B cell (primary cell): ENCODE measurements around the gene CS. TPM values are rescaled to one million over a fixed set of nuclear protein-coding genes. Genes with fewer than 3 reads are reported as not detected.

Experiments used
- ATAC-seq: fragments of 200-7000 bp; cut with Tn5 transposase; one replicate; pipeline ENCODE4 v1.10.0; 2021; ENCODE audit warnings: low read depth, mild to moderate bottlenecking, moderate number of reproducible peaks, moderate library complexity
- CTCF ChIA-PET: fragments of 350-600 bp; sonication (Branson Sonifier 250); formaldehyde crosslinking; loops from one replicate; lab custom pipeline; 2021; ENCODE audit warnings: antibody characterized with exemption, inconsistent platforms; lab: Charles Lee
- POLR2A ChIA-PET: fragments of 350-600 bp; sonication (Branson Sonifier 250); formaldehyde crosslinking; loops from one replicate; lab custom pipeline; 2021; ENCODE audit warnings: antibody characterized with exemption; lab: Charles Lee
- DNase-seq: peaks from one replicate; pipeline ENCODE4 v3.0.0; 2013
- H2AFZ ChIP-seq: 2 replicates; pipeline ENCODE4 v1.6.1; 2012; ENCODE audit warnings: mild to moderate bottlenecking, low read depth, low read length; ENCODE audit not compliant: insufficient read depth, poor library complexity, severe bottlenecking
- H3K27ac ChIP-seq, 2 donors: 1 replicate in 1 of 2; 2 replicates in 1 of 2; pipeline ENCODE4 v1.5.1; 2012 to 2013; ENCODE audit warnings: low read length in 2 of 2, mild to moderate bottlenecking in 2 of 2, moderate library complexity in 1 of 2
- H3K27me3 ChIP-seq, 4 experiments: fragments of 200-600 bp in 1 of 4; sonication (generic) in 1 of 4; replicated peaks in 1 of 4; 1 replicate in 2 of 4; 2 replicates in 2 of 4; pipeline versions ENCODE4 v1.6.1 to v1.7.0; 2013 to 2016; ENCODE audit warnings: low read length in 3 of 4, mild to moderate bottlenecking in 2 of 4, mixed read lengths in 1 of 4, moderate library complexity in 1 of 4; ENCODE audit not compliant: insufficient read depth in 4 of 4, control insufficient read depth in 3 of 4; ENCODE audit errors: control extremely low read depth in 1 of 4
- H3K36me3 ChIP-seq, 2 experiments: replicated peaks in 1 of 2; 1 replicate in 1 of 2; 2 replicates in 1 of 2; pipeline versions ENCODE4 v1.6.1 to v1.7.1; 2013; ENCODE audit warnings: low read length in 1 of 2; ENCODE audit not compliant: insufficient read depth in 2 of 2, control insufficient read depth in 1 of 2; ENCODE audit errors: control extremely low read depth in 1 of 2, extremely low read depth in 1 of 2
- H3K4me1 ChIP-seq, 2 donors: fragments of 200-600 bp in 1 of 2; sonication (generic) in 1 of 2; 1 replicate in 1 of 2; 2 replicates in 1 of 2; pipeline versions ENCODE4 v1.5.1 to v1.6.1; 2013 to 2017; ENCODE audit warnings: low read length in 2 of 2; ENCODE audit not compliant: control insufficient read depth in 2 of 2, insufficient read depth in 2 of 2
- H3K4me2 ChIP-seq: replicated peaks from 2 replicates; pipeline ENCODE3; 2012; ENCODE audit warnings: mild to moderate bottlenecking, low read depth, low read length; ENCODE audit not compliant: poor library complexity, severe bottlenecking
- H3K4me3 ChIP-seq, 5 experiments: fragments of 200-600 bp in 1 of 5; sonication (generic) in 1 of 5; 1 replicate in 3 of 5; 2 replicates in 2 of 5; pipeline versions ENCODE4 v1.5.1 to v1.7.0; 2011 to 2016; ENCODE audit warnings: low read length in 4 of 5, mild to moderate bottlenecking in 4 of 5, low read depth in 2 of 5, control low read depth in 1 of 5, moderate library complexity in 1 of 5; ENCODE audit not compliant: insufficient read depth in 1 of 5; ENCODE audit errors: control extremely low read depth in 1 of 5, extremely low read depth in 1 of 5
- H3K79me2 ChIP-seq: fragments of 200-600 bp; sonication (generic); one replicate; pipeline ENCODE4 v1.6.0; 2016; ENCODE audit warnings: low read length; ENCODE audit not compliant: control insufficient read depth, insufficient read depth
- H3K9ac ChIP-seq: fragments of 200-600 bp; sonication (generic); 2 replicates; pipeline ENCODE4 v1.6.1; 2017; ENCODE audit warnings: mild to moderate bottlenecking, low read length, moderate library complexity
- H3K9me3 ChIP-seq, 3 donors: one replicate each; pipeline versions ENCODE4 v1.6.1 to v1.7.1; 2013; ENCODE audit warnings: low read length in 2 of 3; ENCODE audit not compliant: control insufficient read depth in 2 of 3, insufficient read depth in 1 of 3; ENCODE audit errors: control extremely low read depth in 1 of 3
- H4K20me1 ChIP-seq: 2 replicates; pipeline ENCODE4 v1.6.0; 2012; ENCODE audit warnings: mild to moderate bottlenecking, low read length; ENCODE audit not compliant: insufficient read depth, control insufficient read depth, poor library complexity, severe bottlenecking
- H3K27ac Mint-ChIP-seq: one replicate; pipeline ENCODE4 v1.8.0; 2021; ENCODE audit warnings: mixed read lengths
- H3K27me3 Mint-ChIP-seq: one replicate; pipeline ENCODE4 v1.8.0; 2021; ENCODE audit warnings: mixed read lengths
- H3K4me1 Mint-ChIP-seq: one replicate; pipeline ENCODE4 v1.8.0; 2021; ENCODE audit warnings: mixed read lengths
- H3K4me3 Mint-ChIP-seq: one replicate; pipeline ENCODE4 v1.8.0; 2021; ENCODE audit warnings: mixed read lengths
- H3K9me3 Mint-ChIP-seq: one replicate; pipeline ENCODE4 v1.8.0; 2022; ENCODE audit warnings: mixed read lengths; ENCODE audit not compliant: insufficient read depth
- EZH2 ChIP-seq: IDR thresholded peaks from 2 replicates; pipeline ENCODE4 v1.6.1; 2012; ENCODE audit warnings: borderline replicate concordance, low read depth, mild to moderate bottlenecking, moderate library complexity, low read length; ENCODE audit not compliant: insufficient read depth, poor library complexity, severe bottlenecking
- WGBS: methylation state at CpG from one replicate; pipeline ENCODE4 v1.1.5; 2013; ENCODE audit warnings: missing lambda C conversion rate; ENCODE audit not compliant: insufficient coverage; 5-methylcytosine and 5-hydroxymethylcytosine counted together
- intact Hi-C: fragments of 100-400 bp; cut with micrococcal nuclease; formaldehyde crosslinking; loops from one replicate; pipeline ENCODE4 v1.10.0; 2022
- polyA plus RNA-seq: library from polyadenylated mRNA; depleted of rRNA; stranded (reverse); fragments of >200 nt; gene quantifications from 2 replicates; pipeline ENCODE4 v1.2.3, GENCODE V29; 2012
- total RNA-seq, 2 donors: library from RNA; stranded (reverse); fragments of 120-200 nt in 1 of 2; gene quantifications; 1 replicate in 1 of 2; 2 replicates in 1 of 2; pipeline versions ENCODE4 v1.2.3 to v1.2.4, GENCODE V29; 2013 to 2022
- TF ChIP-seq, protein P1 (sequence below): fragments of 200-600 bp; IDR thresholded peaks from one replicate; pipeline ENCODE4 v1.8.0; 2022; ENCODE audit warnings: antibody characterized with exemption, mild to moderate bottlenecking

Gene CS
- total and polyA plus RNA-seq, 2 donors (not counting 1 experiment from before 2014, with no cell fraction given), result 114 to 154 TPM

DNA sequence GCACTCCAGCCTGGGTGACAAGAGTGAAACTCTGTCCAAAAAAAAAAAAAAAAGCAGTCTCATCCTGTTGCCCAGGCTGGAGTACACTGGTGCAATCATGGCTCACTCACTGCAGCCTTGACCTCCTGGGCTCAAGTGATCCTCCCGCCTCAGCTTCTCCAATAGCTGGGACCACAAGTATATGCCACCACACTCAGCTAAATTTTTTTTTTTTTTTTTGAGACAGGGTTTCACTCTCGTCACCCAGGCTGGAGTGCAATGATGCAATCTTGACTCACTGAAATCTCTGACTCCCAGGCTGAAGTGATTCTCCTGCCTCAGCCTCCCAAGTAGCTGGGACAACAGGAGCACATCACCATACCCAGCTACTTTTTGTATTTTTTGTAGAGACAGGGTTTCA, 20.9 kb upstream of the CS start:
- H3K79me2 ChIP-seq, result no peaks in the 10 kb centered on the region
- ATAC-seq (no peak), DNase-seq (no peak)
- Mint-ChIP-seq H3K27me3 (no peaks in the 10 kb centered on the region), H3K9me3 (no peaks in the 10 kb centered on the region), H3K4me3 (no peak overlapping the region), H3K27ac (no peak overlapping the region), H3K4me1 (no peaks in the 10 kb centered on the region)
- H3K9me3 ChIP-seq, result no peaks in the 10 kb centered on the region
- no peak overlapping the region for H3K4me2 ChIP-seq
- no peaks in the 10 kb centered on the region for H3K27me3 ChIP-seq
- H3K36me3 ChIP-seq, result peaks cover 10 to 54% of the 10 kb centered on the region in 2 experiments
- WGBS, result 100% methylated on average over 2 of the region's 2 CpGs
- H3K9ac ChIP-seq, result no peak overlapping the region
- intact Hi-C loops, result no loop called here
- H4K20me1 ChIP-seq, result no peaks in the 10 kb centered on the region
- no peak overlapping the region for H3K27ac ChIP-seq
- POLR2A ChIA-PET, result interaction anchor here (0.6 to 0.7 kb wide), 3 partner anchors 17 to 54 kb away, joined by 3 to 6 read pairs (median 5); partner anchors contain the start of gene IL23A
- H3K4me3 ChIP-seq, result no peak overlapping the region
- CTCF ChIA-PET, result interaction anchor here (0.7 to 1.1 kb wide), 4 partner anchors 95 to 686 kb away, joined by 3 to 5 read pairs (median 4); no protein-coding TSS in a partner anchor
- H3K4me1 ChIP-seq, result peaks cover 3 to 5% of the 10 kb centered on the region in 2 donors
- no peak for TF ChIP-seq EZH2
- TF ChIP-seq, protein P1, sequence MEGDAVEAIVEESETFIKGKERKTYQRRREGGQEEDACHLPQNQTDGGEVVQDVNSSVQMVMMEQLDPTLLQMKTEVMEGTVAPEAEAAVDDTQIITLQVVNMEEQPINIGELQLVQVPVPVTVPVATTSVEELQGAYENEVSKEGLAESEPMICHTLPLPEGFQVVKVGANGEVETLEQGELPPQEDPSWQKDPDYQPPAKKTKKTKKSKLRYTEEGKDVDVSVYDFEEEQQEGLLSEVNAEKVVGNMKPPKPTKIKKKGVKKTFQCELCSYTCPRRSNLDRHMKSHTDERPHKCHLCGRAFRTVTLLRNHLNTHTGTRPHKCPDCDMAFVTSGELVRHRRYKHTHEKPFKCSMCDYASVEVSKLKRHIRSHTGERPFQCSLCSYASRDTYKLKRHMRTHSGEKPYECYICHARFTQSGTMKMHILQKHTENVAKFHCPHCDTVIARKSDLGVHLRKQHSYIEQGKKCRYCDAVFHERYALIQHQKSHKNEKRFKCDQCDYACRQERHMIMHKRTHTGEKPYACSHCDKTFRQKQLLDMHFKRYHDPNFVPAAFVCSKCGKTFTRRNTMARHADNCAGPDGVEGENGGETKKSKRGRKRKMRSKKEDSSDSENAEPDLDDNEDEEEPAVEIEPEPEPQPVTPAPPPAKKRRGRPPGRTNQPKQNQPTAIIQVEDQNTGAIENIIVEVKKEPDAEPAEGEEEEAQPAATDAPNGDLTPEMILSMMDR, result no peak
- H2AFZ ChIP-seq, result no peak overlapping the region

DNA sequence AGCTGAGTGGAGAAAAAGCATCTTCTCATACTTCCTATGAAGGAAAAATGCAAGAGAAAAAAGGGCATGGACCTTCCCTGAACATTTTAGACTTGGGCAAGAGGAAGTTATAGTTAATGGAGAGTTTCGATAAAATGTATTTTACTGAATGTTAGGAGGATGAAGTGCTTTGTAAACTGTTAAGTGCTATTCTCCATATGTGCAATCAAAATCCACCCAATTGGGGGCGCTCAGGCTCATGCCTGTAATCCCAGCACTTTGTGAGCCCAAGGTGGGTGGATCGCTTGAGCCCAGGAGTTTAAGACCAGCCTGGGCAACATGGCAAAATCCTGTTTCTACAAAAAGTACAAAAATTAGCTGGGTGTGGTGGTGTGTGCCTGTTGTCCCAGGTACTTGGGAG, 17.5 kb upstream of the CS start:
- H3K4me3 Mint-ChIP-seq, result no peak overlapping the region

More for the DNA sequence above, 17.5 kb upstream of the CS start:
- H3K27me3 ChIP-seq, result no peaks in the 10 kb centered on the region
- Mint-ChIP-seq H3K27me3 (no peaks in the 10 kb centered on the region), H3K9me3 (no peaks in the 10 kb centered on the region), H3K4me1 (peaks cover 10% of the 10 kb centered on the region), H3K27ac (no peak overlapping the region)
- no peak for TF ChIP-seq EZH2
- TF ChIP-seq, protein P1, result no peak
- no peaks in the 10 kb centered on the region for H4K20me1 ChIP-seq
- DNase-seq (no peak), ATAC-seq (no peak)
- H3K79me2 ChIP-seq, result peaks cover 17% of the 10 kb centered on the region
- intact Hi-C loops, result loop anchor here (5.0 kb wide), 2 partner anchors 125 to 1205 kb away; partner anchors contain the start of genes DDIT3 and MBD6
- H3K9me3 ChIP-seq, result no peaks in the 10 kb centered on the region
- CTCF ChIA-PET, result interaction anchor here (1.6 to 3.1 kb wide), 3 partner anchors 19 to 147 kb away, joined by 4 to 27 read pairs (median 6); partner anchors contain the start of genes IL23A and PAN2
- peaks cover 6 to 23% of the 10 kb centered on the region in 2 experiments for H3K36me3 ChIP-seq
- H3K4me3 ChIP-seq, result no peak overlapping the region
- H3K9ac ChIP-seq, result no peak overlapping the region
- POLR2A ChIA-PET, result no interaction called here
- H3K4me2 ChIP-seq, result no peak overlapping the region
- 100% methylated on average over 2 of the region's 3 CpGs for WGBS
- H2AFZ ChIP-seq, result no peak overlapping the region
- H3K4me1 ChIP-seq, result peaks cover 12 to 15% of the 10 kb centered on the region in 2 donors
- H3K27ac ChIP-seq, result no peak overlapping the region
